ENCODE data around the gene LRRC75A. TPM values are rescaled to one million over a fixed set of nuclear protein-coding genes. Genes with fewer than 3 reads are reported as not detected.

The LRRC75A gene
- polyA plus RNA-seq, 1 donor from 2014 or later: 0.53 TPM

DNA sequence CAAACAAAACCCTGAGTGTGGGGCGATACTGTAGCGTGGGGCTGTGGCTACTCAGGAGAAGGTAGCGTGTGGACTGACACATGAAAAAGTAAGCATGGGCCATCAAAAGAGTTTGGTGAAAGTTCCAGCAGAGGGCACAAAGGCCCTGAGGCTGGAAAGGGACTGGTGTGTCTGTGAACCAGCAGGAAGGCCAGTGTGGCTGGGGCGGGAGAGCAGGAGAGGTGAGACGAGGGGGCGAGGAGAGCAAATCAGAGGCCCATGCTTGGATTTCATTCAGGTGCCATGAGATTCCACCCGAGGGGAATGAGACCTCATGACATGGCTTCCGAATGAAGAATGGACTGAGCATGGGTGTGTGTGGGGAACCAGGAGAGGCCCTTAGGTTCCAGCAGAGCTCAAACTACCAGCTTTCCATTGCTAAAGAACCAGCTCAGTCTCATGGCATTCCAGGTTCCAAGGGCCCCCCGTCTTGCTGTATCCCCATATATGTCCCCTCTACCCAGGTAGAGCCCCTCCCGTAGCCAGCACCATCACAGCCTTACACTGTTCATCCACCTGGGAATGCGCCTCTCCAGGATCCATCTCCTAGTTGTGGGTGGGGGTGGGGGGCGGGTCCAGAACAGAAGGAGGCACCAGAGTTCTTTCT lies 45.5 kb downstream of the LRRC75A start:
- Histone ChIP-seq H4K20me1 (ENCODE audit: insufficient read depth) (no peaks in the 10 kb centered on the region), H3K79me2 (replicated peaks; ENCODE audit: insufficient read depth, low read length) (peaks cover 7% of the 10 kb centered on the region), H3K9ac (ENCODE audit: low read length) (no peak overlapping the region), H3K9me3 (ENCODE audit: low read length) (no peaks in the 10 kb centered on the region), H3K4me2 (ENCODE audit: low read length) (no peak overlapping the region), H3K27me3 (ENCODE audit: insufficient read depth, low read depth, low read length) (no peaks in the 10 kb centered on the region), H2AFZ (ENCODE audit: low read depth, low read length) (no peak overlapping the region), H3K9me2 (ENCODE audit: insufficient read depth, low read length) (no peaks in the 10 kb centered on the region), H3K27ac (ENCODE audit: low read length) (no peak overlapping the region), H3F3A (ENCODE audit: insufficient read depth, low read length, poor library complexity, severe bottlenecking) (no peaks in the 10 kb centered on the region), H3K36me3 (ENCODE audit: insufficient read depth, low read length) (peaks cover 7% of the 10 kb centered on the region), H3K4me3 (ENCODE audit: low read length) (no peak overlapping the region)
- TF ChIP-seq EP300 (conservative IDR thresholded peaks at IDR 0.05; ENCODE audit: poor library complexity, severe bottlenecking) (no peak), MXI1 (conservative IDR thresholded peaks at IDR 0.05; ENCODE audit: poor library complexity, severe bottlenecking) (no peak), TAF1 (IDR thresholded peaks at IDR 0.05; ENCODE audit: low read depth) (no peak), SMC3 (conservative IDR thresholded peaks at IDR 0.05; ENCODE audit: poor library complexity) (no peak), POLR2AphosphoS5 (IDR thresholded peaks at IDR 0.05) (no peak)
- TF ChIP-seq, protein P1, sequence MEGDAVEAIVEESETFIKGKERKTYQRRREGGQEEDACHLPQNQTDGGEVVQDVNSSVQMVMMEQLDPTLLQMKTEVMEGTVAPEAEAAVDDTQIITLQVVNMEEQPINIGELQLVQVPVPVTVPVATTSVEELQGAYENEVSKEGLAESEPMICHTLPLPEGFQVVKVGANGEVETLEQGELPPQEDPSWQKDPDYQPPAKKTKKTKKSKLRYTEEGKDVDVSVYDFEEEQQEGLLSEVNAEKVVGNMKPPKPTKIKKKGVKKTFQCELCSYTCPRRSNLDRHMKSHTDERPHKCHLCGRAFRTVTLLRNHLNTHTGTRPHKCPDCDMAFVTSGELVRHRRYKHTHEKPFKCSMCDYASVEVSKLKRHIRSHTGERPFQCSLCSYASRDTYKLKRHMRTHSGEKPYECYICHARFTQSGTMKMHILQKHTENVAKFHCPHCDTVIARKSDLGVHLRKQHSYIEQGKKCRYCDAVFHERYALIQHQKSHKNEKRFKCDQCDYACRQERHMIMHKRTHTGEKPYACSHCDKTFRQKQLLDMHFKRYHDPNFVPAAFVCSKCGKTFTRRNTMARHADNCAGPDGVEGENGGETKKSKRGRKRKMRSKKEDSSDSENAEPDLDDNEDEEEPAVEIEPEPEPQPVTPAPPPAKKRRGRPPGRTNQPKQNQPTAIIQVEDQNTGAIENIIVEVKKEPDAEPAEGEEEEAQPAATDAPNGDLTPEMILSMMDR (IDR thresholded peaks at IDR 0.05; ENCODE audit: poor library complexity, severe bottlenecking): no peak

DNA sequence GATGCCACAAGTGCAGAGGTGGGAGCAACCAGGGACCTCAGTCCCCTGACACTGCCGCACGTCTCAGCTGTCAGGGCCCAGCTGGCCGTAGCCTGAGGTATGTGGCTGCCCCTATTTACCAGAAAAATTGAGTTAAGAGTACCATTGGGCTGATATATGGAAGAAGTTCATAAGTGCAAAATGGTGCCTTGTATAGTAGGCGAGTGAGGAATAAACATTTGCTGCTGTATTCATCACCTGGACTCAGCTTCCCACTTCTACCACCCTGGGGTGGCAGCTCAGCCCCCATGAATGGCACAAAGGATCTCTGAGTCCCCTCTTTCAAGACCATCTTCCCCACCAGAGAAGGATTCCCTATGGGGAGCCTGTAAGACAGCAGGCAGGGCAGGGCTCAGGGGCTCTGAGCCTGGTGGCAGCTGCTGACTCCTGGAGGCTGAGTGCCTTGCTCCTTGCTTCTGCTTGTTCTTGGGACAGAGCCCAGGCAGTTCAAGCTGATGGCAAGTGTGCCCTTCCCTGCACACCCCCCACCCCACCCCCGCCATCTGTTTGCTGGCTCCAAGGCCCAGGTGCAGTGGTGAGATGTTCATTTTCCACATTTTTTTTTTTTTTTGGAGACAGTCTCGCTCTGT lies 47.6 kb downstream of the LRRC75A start:
- no peak for TF ChIP-seq SMC3 (conservative IDR thresholded peaks at IDR 0.05; ENCODE audit: poor library complexity)
- no peak for TF ChIP-seq TAF1 (IDR thresholded peaks at IDR 0.05; ENCODE audit: low read depth)
- no peak for TF ChIP-seq EP300 (conservative IDR thresholded peaks at IDR 0.05; ENCODE audit: poor library complexity, severe bottlenecking)
- no peak for TF ChIP-seq MXI1 (conservative IDR thresholded peaks at IDR 0.05; ENCODE audit: poor library complexity, severe bottlenecking)
- no peak for TF ChIP-seq EZH2 (IDR thresholded peaks at IDR 0.05; ENCODE audit: borderline replicate concordance, insufficient read depth, low read length, poor library complexity, severe bottlenecking)
- TF ChIP-seq, protein P1 (IDR thresholded peaks at IDR 0.05; ENCODE audit: poor library complexity, severe bottlenecking): no peak
- TF ChIP-seq POLR2AphosphoS5 (IDR thresholded peaks at IDR 0.05): no peak
- no peak for TF ChIP-seq RAD21 (conservative IDR thresholded peaks at IDR 0.05)
- Histone ChIP-seq H3K4me3 (ENCODE audit: low read length) (no peak overlapping the region), H3K9ac (ENCODE audit: low read length) (no peak overlapping the region), H3K9me3 (ENCODE audit: low read length) (no peaks in the 10 kb centered on the region), H3K79me2 (replicated peaks; ENCODE audit: insufficient read depth, low read length) (peaks cover 24% of the 10 kb centered on the region), H3K27me3 (ENCODE audit: insufficient read depth, low read depth, low read length) (no peaks in the 10 kb centered on the region), H3K27ac (ENCODE audit: low read length) (no peak overlapping the region), H3K36me3 (ENCODE audit: insufficient read depth, low read length) (peaks cover 7% of the 10 kb centered on the region), H3K4me2 (ENCODE audit: low read length) (no peak overlapping the region), H3K9me2 (ENCODE audit: insufficient read depth, low read length) (no peaks in the 10 kb centered on the region), H2AFZ (ENCODE audit: low read depth, low read length) (no peak overlapping the region), H4K20me1 (ENCODE audit: insufficient read depth) (no peaks in the 10 kb centered on the region), H3F3A (ENCODE audit: insufficient read depth, low read length, poor library complexity, severe bottlenecking) (no peaks in the 10 kb centered on the region)
